DMS 273 (cell line): ENCODE results near the gene SLC25A26.
A peak's percentile ranks its signal among the peaks of the same experiment; 100 is the strongest.

ENCODE experiments used
- DNase-seq: peaks from one replicate; lab custom pipeline; 2025; ENCODE audit not compliant: unreplicated experiment; lab: John Stamatoyannopoulos, UW

SLC25A26 gene

GRCh38 chr3:66394019-66394752, 173.4 kb downstream of the SLC25A26 start:
- no peak for DNase-seq

GRCh38 chr3:66394753-66395249, 174.0 kb downstream of the SLC25A26 start:
- no peak for DNase-seq

- DNase-seq, result no peak
Observed at GRCh38 chr3:66395635-66396034, 174.8 kb downstream of the SLC25A26 start.

DNA sequence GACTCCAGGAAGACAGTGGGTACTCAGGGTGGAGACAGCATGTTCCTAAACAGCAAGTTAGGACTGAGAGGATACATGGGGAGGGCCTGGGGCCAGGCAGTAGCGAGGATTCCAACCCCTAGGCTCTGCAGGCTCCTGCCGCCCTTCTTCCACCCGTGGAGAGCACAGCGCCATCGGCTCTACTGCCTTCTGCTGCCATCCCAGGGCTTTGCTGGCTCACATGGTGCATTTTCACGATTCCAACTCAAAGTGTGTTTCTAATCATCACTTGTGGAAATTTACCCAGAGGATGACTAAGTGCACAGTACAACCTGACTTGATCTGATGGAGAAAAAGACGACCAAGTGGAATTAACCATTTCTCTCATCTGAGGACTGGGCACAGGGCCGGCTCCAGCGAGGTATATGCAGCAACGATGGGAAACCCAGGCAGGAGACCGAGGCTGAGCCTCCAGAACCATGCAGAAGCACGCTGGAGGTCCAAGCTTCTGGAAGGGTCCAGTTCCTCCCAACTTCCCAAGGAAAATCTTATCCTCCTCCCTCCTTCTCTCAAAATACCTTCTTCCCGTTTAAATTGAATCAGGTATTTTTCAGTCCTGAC, 175.5 kb downstream of the SLC25A26 start:
- DNase-seq, result no peak

- DNase-seq, result peak; percentile 24
Observed at GRCh38 chr3:66396888-66397287, 176.1 kb downstream of the SLC25A26 start.

GRCh38 chr3:66397745-66398144, 176.9 kb downstream of the SLC25A26 start:
- peak; percentile 37 for DNase-seq

DNA sequence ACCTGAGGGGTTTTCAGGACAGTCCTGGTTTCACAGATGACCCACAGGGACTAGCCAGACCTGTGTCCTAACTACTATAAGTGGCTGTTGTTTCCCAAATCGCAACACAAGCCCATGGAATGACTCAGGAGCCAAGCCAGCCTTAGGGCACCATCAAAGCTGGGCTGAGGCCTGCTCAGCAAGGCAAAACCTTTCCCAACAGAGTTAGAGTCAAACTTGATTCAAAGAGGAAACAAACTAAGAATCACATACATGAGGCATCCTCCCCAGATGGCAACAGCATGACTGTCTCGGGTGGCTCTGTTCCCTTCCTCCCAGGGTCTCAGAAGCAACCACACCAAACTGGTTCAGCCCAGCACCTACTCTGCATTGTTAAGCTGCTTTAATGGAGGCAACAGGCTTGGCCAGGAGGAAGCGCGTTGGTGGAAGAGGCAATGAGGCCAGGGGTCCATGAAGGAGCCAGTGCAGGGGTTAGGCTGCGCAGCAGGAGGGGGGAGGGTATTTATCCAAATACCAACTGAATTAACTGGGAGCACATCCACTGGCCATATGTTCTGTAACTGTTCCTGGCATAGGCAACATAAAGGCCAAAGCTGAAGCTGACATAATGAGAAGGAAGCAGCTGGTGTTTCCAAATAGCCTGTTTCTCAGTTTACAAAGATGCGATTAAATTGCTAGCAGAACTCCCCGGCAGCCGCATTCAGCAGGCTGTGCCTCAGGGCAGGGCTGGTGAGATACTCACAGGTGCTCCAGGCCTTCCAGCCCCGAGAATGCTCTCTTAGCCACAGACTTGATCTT, 177.6 kb downstream of the SLC25A26 start:
- DNase-seq, result peak; percentile 95

DNA sequence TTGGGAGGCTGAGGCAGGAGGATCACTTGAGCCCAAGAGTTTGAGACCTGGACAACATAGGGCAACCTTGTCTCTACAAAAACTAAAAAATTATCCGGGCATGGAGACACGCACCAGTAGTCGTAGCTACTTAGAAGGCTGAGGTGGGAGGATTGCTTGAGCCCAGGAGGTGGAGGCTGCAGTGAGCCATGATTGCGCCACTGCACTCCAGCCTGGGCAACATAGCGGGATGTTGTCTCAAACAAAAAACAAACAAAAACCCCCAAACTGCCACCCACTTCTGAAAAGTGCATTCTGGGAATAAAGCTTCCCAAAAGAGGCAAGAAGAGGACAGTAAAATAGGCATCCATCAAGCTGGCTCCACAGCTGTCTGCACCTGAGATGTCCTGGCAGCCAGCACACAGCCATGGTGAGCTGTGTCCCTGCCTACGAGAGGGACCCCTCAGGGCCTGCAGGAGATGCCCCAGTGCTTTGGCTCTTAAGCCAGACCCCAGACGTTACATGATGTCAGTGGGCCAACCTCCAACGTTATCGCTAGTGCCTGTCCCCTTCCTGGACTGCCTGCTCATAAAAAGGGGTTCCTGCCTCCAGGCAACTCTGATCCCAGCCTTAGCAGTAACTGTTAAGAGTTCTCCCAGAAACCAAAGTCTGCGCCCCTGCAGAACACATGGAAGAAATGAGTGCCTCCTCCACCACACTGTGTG, 178.9 kb downstream of the SLC25A26 start:
- DNase-seq, result peak; percentile 13

GRCh38 chr3:66400411-66401156, 179.8 kb downstream of the SLC25A26 start:
- DNase-seq, result peak; percentile 54

- DNase-seq, result peak; percentile 51
Observed at GRCh38 chr3:66401157-66401550, 180.4 kb downstream of the SLC25A26 start.

GRCh38 chr3:66401675-66402491, 181.1 kb downstream of the SLC25A26 start:
- DNase-seq, result peak; percentile 58

GRCh38 chr3:66402596-66403290, 181.9 kb downstream of the SLC25A26 start:
- DNase-seq, result no peak

- no peak for DNase-seq
Observed at GRCh38 chr3:66403323-66403990, 182.7 kb downstream of the SLC25A26 start.

GRCh38 chr3:66404197-66404596, 183.4 kb downstream of the SLC25A26 start:
- no peak for DNase-seq

GRCh38 chr3:66404903-66405700, 184.3 kb downstream of the SLC25A26 start:
- no peak for DNase-seq

DNA sequence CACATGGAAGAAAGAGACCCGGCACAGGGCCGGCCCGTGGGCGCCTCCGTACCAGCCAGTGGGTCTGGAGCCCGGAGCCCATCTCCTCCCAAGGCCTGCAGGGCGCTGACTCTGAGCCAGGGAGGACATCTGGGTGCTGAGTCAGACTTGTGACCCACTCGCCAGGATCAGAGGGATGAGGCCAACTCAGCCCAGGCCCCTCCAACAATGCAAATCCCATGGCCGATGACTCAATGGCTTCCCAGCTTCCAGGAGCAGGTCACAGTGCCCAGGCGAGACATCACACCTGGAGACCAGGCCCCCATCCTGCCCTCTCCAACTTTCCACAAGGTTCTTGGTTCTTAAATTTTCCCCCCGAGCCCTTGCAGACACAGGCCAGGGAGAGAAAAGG, 184.9 kb downstream of the SLC25A26 start:
- DNase-seq, result peak; percentile 5

DNA sequence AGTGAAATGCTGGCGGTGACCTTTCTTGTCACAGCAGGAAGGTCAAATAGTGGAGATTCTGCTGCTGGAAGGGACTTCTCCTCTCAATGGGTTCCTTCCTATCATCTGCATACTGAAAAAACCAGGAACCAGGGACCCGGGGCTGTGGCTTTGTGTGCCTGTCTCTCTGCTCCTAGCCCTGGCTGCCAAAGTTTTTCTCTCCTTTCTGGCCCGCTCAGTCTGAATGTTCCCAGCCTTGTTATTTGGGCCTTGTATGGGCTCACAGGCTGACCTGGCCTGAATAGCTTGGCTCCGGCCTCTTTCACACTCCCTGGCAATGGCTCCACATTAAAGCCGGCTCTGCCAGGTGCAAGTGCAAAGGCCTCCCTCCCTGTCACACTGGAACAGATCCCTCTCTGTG, 185.4 kb downstream of the SLC25A26 start:
- no peak for DNase-seq
